Embryonic facial prominence (tissue), 1 donor: ENCODE data around the gene YPEL3.
A peak's percentile ranks its signal among the peaks of the same experiment; 100 is the strongest.

Source experiments
- DNase-seq: peaks from one replicate; pipeline ENCODE4 v3.0.0-alpha.2; 2016; ENCODE audit errors: extremely low spot score

Gene YPEL3

GRCh38 chr16:30090610-30091331, 5.2 kb downstream of the YPEL3 start:
- no peak for DNase-seq

DNA sequence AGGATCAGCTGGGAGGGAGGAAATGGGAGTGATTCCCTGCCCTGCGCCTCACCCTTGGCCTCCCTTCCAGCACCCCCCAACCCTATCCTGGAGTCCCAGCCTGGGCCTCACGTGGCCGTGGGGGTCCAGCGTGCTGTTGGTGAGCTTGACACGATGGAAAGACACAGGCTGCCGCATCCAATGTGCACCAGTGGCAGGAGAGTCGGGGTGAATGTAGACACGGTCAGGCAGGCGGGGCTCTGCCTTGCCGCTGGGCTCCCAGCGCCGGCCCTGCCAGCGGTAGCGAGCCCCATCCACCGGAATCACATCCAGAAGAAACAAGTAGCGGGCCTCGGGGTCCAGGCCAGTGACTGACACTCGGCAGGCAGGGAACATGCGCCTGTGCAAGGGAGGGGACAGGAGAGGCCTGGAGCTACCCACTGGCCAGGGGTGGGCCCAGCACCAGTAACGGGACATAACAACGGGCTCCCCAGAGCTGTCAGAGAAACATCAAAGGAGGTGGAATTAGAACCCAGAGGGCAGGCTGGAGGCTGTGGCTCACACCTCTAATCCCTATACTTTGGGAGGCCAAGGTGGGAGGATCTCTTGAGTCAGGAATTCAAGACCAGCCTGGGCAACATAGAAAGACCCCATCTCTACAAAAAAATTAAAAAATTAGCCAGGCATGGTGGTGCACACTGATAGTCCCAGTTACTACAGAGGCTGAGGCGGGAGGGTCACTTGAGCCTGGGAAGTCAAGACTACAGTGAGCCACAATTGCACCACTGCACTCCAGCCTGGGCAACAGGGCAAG, 7.0 kb downstream of the YPEL3 start:
- DNase-seq: no peak

DNA sequence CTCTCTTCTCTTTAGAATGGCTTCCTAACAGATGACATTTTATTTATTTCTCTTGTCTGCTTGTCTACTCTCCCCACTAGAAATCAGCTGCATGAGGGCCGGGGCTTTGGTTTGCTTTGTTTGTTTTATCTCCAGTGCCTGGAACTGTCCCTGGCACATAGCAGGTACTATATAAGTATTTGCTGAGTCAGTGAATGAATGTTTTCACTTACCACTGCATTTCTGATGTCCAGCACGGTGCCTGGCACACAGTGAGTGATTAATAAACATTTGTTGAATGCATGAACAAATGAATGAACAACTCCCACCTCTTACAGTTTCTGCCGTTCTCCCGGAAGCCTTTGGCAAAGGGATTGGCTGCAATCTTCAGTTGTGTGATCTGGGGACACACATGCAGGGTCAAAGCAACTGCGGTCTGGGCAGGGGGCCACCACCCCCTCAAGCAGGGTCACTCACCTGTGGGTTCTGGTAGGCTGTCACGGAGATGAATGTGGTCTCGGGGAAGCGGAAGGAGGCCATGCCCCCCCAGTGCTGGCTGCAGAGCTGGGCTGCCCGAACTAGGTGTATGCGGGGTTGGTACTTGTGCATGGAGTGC, 7.7 kb downstream of the YPEL3 start:
- DNase-seq: no peak

GRCh38 chr16:30087181-30087898, 8.7 kb downstream of the YPEL3 start:
- DNase-seq: no peak

DNA sequence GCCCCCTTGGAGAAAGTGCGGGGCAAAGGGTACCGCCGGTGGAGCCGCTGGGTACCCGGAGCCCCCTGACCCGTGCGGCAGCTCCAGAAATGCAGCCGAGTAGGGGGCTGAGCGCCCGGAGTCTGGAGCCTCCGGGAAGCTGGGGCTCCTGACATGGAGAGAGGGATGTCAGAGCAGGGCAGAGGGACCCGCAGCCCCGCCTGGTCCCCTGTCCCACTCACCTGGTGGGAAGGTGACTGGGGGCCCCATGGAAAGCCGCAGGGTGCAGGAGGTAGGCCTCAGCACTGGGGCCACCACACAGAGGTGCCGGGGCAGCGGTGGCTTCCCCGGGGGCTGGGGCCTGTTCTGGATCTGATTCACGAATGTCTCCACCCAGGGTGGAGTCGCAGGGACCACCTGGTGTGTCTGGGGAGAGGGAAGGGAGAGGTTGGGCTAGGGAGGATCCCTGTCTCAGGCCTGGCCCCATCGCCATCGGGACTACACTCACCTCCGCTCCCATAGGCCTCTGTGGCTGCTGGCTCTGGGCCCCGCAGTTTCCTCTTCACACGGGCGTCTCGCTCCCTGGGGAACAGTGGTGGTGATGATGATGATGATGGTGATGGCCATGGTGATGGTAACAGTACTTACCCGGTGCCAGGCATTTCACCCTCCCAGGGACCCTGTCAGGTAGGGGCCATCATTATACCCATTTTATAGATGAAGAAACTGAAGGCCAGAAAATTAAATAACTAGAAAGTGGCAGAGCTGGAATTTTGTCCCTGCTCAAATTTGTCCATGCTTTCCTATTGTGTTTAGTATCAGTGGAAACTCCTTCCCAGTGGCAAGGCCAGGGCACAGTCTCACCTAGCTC, 9.5 kb downstream of the YPEL3 start:
- DNase-seq: no peak

- no peak for DNase-seq
These were observed 10.2 kb downstream of the YPEL3 start for GRCh38 chr16:30085820-30086219.

DNA sequence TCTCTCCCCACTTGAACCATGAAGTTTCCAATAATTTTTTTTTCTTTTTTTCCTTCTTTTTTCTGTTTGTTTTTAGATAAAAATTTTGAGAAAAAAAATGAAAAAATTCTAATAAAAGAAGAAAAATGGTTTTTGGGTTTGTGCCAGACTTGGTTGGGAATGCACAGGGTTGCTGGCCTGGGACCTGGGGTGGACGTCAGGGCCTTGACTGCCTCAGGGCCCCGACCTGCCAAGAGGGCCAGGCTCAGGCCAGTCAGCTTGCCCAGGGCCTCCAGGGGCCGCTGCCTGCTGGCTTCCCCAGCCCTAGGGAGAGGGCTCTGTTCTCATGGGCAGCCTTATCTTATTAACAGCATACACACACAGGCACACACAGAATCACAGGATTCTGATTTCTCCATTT, 10.8 kb downstream of the YPEL3 start:
- DNase-seq: no peak

DNA sequence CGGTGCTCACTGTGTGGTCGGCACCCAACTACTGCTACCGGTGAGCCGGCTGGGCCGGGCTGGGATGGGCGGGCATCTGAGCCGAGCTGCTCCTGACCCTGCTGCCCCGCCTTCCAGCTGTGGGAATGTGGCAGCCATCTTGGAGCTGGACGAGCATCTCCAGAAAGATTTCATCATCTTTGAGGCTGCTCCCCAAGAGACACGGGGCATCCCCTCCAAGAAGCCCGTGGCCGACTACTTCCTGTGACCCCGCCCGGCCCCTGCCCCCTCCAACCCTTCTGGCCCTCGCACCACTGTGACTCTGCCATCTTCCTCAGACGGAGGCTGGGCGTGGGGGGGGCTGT, 11.2 kb downstream of the YPEL3 start:
- DNase-seq: no peak

- DNase-seq: no peak
These were observed 11.8 kb downstream of the YPEL3 start for GRCh38 chr16:30084096-30084815.

DNA sequence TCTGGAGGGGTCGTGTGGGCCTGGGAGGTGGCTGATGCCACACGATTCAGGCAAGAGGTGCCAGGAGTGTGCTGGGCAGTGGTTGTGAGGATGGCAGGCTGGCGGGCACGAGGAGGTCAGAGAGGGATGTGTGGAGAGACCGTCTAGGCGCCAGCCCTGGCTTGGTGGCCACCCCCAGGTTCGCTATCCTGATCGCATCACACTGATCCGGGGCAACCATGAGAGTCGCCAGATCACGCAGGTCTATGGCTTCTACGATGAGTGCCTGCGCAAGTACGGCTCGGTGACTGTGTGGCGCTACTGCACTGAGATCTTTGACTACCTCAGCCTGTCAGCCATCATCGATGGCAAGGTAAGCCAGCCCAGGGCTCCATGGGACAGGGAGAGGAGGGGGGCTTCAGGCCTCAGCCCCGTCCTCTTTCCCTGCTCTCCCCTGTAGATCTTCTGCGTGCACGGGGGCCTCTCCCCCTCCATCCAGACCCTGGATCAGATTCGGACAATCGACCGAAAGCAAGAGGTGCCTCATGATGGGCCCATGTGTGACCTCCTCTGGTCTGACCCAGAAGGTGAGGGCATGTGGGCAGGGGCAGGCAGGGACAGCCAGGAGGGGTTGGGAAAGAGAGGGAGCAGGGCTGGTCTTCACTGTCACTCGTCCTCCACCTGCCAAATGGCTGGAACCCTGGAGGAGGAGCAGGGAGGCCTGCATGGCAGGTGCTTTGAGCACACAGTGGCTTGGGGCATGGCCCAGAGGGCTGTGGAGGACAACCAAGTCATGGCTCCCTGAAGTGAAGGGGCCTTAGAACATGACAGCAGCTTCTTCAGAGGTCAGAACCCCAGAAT, 12.6 kb downstream of the YPEL3 start:
- DNase-seq: no peak

DNA sequence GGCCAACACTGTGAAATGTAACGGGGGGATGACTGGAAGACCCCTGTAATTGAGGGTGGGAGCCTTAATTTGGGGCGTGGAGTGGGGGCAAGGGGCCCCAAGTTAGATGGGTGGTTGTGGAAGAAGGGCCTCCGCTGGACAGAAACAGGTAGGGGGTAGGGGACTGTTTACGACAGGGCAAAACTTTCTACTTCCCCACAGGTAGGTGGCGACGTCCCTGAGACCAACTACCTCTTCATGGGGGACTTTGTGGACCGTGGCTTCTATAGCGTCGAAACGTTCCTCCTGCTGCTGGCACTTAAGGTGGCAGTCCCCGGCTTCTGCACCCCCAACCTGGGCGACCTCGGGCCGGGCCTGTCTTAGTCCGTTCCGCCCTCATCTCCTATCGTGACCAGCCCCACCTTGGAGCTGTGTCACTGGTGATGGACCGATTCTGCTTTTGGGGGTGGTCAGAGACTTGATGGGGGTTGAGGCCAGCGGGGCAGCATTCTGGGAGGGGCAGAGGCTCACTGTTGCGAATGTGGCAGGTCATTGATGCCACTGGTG, 13.4 kb downstream of the YPEL3 start:
- DNase-seq: no peak

- no peak for DNase-seq
These were observed 16.5 kb downstream of the YPEL3 start for GRCh38 chr16:30079480-30079879.

DNA sequence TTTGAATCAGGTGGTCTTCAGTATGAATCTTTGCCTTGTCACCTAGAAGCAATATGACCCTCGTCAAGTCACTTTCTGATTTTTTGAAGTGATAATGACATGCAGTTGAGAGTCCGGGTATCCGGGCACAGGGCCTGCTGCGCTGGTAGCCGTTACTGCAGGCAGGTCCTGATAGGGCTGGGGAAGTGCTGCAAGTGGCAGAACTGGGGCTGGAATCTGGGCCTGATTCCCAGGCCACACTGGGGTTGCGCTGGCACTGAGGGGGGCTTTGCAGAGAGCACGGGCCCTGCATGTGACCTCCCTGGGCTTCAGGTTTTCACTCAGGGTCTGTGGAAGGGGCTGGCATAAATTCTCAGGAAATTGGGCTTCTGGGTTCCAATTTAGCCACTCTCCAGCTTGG, 17.3 kb downstream of the YPEL3 start:
- DNase-seq: no peak

GRCh38 chr16:30077656-30078055, 18.4 kb downstream of the YPEL3 start:
- DNase-seq: no peak

DNA sequence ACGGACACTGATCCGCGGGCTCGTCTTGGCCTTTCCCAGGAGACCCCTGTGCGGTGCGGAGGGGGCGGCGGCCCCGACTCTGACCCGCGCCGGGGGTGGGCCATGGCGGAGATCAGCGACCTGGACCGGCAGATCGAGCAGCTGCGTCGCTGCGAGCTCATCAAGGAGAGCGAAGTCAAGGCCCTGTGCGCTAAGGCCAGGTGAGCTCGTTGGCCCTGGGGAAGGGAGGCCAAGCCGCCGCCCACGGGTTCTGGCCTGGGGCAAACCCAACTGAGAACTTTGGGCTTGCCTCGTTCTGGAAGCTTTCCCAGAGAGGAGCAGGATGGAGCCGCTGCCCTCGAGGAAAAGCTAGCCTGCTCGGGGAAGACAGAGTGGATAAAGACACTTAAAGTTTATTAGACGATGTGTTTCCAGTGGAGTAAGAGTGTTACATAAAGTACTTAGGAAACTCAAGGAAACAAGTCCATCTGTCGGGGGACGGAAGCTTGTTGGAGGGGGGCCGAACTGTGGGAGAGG, 19.7 kb downstream of the YPEL3 start:
- no peak for DNase-seq

- peak; percentile 86 for DNase-seq
These were observed 20.3 kb downstream of the YPEL3 start, which contains the start of gene PPP4C for GRCh38 chr16:30075503-30076275. Gene PPP4C (plus strand): TSS chr16:30075994. CDS start chr16:30076378, 384 bp downstream.

GRCh38 chr16:30070490-30070889, 25.5 kb downstream of the YPEL3 start:
- DNase-seq: no peak
